ENCODE data around the gene VIM.
A peak's percentile ranks its signal among the peaks of the same experiment; 100 is the strongest.

Gene VIM

DNA sequence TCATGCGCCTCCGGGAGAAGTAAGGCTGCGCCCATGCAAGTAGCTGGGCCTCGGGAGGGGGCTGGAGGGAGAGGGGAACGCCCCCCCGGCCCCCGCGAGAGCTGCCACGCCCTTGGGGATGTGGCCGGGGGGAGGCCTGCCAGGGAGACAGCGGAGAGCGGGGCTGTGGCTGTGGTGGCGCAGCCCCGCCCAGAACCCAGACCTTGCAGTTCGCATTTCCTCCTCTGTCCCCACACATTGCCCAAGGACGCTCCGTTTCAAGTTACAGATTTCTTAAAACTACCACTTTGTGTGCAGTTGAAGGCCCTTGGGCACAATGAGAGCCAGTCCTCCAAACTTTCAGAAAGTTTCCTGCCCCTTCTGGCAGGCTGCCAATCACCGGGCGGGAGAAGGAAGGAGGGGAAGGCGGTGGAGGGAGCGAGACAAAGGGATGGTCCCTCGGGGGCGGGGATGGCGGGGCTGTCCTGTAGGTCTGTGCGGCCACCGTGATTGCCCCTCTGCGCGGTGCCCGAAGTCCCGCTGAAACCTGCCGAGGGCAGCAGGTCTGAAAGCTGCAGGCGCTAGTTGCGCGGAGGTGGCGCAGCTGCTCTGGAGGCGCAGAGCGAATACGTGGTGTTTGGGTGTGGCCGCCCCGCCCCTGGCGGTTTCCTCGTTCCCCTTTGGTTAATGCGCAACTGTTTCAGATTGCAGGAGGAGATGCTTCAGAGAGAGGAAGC is 2.1 kb downstream of the VIM start:
- Mint-ChIP-seq H3K4me3 (peak overlapping the region; percentile 91), H3K9me3 (no peaks in the 10 kb centered on the region), H3K27me3 (peaks cover 13% of the 10 kb centered on the region), H3K4me1 (peaks cover 66% of the 10 kb centered on the region), H3K27ac (peak overlapping the region; percentile 99), H3K36me3 (peaks cover 56% of the 10 kb centered on the region)
- DNase-seq, result peak; percentile 94
- CTCF ChIA-PET, result interaction anchor here (0.7 to 2.8 kb wide), 12 partner anchors 11 to 387 kb away, joined by 3 to 24 read pairs (median 4); partner anchors contain the start of gene TRDMT1

DNA sequence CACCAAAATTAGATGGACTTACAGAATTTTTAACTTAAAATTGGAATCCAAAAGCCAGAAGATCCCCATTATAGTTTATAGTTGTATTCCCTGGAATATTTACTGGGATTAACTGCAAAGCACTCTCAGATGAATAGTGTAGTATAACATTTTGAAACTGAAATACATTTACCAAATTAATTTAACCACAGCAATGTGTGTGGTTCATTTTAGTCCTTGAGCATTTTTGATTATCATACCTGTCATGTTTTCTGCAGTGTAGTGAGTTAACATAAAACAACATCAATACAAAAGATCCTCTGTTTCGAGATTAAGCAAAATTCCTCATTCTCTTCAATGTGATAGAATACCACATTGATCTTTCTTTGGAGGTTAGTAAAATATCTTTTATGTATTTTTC is 3.7 kb downstream of the VIM start:
- peak overlapping the region; percentile 91 for H3K4me3 Mint-ChIP-seq
- no peak for DNase-seq
- no peaks in the 10 kb centered on the region for H3K9me3 Mint-ChIP-seq
- H3K36me3 Mint-ChIP-seq, result peaks cover 69% of the 10 kb centered on the region
- H3K27me3 Mint-ChIP-seq, result peaks cover 13% of the 10 kb centered on the region
- peaks cover 66% of the 10 kb centered on the region for H3K4me1 Mint-ChIP-seq
- peak overlapping the region; percentile 99 for H3K27ac Mint-ChIP-seq
- CTCF ChIA-PET, result interaction anchor here (1.8 to 2.7 kb wide), 2 partner anchors 25 to 31 kb away, joined by 3 to 15 read pairs; partner anchors contain the start of gene TRDMT1

DNA sequence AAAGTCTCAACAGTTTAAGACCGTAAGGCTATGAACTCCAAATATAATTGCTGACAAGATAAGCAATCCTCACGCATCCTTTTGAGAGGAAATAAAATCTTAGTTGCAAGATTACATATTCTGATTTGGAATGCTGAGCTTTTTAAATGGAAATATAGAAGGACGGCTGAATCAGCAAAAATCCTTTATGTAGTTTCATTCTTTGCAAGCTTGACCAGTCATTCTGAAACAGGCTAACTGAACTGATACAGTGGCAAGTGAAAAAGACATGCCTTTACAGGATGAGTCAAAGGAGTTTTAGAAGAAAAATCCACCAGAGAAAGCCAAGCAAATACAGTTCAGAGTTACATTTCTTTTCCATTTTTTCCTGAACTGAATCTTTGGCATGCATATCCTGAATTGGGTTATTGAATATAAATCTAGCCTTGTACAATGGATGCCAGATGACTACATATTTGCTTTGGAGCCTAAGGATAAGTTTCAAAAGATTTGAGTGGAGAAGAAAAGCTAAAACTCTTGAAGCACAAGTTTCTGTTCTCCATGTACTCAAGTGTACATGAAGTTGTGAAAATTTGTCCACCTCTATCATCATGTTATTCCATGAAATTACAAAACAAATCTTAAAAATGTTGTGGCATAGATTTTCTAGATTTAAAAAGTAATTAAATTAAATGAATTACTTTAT is 4.4 kb downstream of the VIM start:
- Mint-ChIP-seq H3K27me3 (peaks cover 13% of the 10 kb centered on the region), H3K27ac (peak overlapping the region; percentile 99), H3K36me3 (peaks cover 72% of the 10 kb centered on the region), H3K4me3 (peak overlapping the region; percentile 91), H3K9me3 (no peaks in the 10 kb centered on the region), H3K4me1 (peaks cover 60% of the 10 kb centered on the region)
- no peak for DNase-seq
- CTCF ChIA-PET, result interaction anchor here (0.6 to 1.8 kb wide), 3 partner anchors 9 to 341 kb away, joined by 3 read pairs; no protein-coding TSS in a partner anchor

DNA sequence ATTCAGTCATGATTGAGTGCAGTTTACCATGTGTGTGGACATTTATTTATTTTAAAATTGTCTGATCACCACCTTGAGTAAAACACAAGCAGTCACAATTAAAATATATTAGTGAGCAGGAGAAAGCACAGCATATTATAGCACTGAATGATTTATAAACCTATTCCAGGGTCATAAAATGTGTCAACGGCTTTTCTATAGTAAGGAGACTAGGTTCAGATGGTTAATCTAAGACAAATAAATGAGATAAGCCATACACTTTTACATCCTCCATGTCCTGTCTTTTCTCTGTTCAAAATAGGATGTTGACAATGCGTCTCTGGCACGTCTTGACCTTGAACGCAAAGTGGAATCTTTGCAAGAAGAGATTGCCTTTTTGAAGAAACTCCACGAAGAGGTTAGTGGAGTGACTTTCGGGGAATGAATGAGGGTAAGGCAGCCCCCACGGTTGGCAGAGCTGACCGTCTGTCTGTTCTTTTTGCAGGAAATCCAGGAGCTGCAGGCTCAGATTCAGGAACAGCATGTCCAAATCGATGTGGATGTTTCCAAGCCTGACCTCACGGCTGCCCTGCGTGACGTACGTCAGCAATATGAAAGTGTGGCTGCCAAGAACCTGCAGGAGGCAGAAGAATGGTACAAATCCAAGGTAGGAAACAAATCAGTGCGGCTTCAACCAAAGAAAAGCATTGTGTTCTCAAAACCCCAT is 5.4 kb downstream of the VIM start:
- Mint-ChIP-seq H3K27me3 (peaks cover 13% of the 10 kb centered on the region), H3K36me3 (peaks cover 80% of the 10 kb centered on the region), H3K9me3 (no peaks in the 10 kb centered on the region), H3K4me3 (no peak overlapping the region), H3K27ac (peak overlapping the region; percentile 55), H3K4me1 (peaks cover 57% of the 10 kb centered on the region)
- CTCF ChIA-PET, result interaction anchor here (0.8 to 1.0 kb wide), 2 partner anchors 8 to 20 kb away, joined by 3 read pairs; no protein-coding TSS in a partner anchor
- DNase-seq, result no peak

DNA sequence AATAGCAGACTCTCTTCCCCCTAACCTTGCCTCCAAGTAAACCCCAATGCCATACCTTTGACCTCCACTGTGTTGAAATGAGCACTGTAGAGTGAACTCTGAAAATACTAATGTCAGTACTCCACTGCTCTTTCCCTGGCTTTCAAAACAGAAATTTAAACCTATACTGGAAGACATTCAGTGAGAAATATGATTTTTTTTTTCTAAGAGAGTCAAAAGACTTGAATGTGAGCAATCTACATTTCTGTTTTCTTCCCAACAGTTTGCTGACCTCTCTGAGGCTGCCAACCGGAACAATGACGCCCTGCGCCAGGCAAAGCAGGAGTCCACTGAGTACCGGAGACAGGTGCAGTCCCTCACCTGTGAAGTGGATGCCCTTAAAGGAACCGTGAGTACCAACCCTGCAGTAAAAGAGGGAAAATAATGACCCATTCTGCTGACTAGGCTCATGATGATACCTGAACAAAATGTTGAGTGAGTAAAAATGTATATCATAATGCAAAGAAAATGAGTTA is 6.4 kb downstream of the VIM start:
- Mint-ChIP-seq H3K36me3 (peaks cover 78% of the 10 kb centered on the region), H3K4me1 (peaks cover 57% of the 10 kb centered on the region), H3K9me3 (no peaks in the 10 kb centered on the region), H3K27me3 (peaks cover 7% of the 10 kb centered on the region), H3K27ac (peak overlapping the region; percentile 42), H3K4me3 (peak overlapping the region; percentile 5)
- DNase-seq, result no peak
- CTCF ChIA-PET, result no interaction called here

DNA sequence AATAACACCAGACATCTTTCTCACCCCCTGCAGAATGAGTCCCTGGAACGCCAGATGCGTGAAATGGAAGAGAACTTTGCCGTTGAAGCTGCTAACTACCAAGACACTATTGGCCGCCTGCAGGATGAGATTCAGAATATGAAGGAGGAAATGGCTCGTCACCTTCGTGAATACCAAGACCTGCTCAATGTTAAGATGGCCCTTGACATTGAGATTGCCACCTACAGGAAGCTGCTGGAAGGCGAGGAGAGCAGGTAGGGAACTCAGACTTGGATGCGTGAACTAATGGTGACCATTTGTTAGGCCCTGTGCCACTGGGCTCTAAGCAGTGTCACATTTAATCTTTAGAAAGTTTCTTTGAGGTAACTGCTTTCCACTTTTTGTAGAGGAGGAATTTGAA is 7.1 kb downstream of the VIM start:
- peak overlapping the region; percentile 42 for H3K27ac Mint-ChIP-seq
- H3K9me3 Mint-ChIP-seq, result no peaks in the 10 kb centered on the region
- no peak for DNase-seq
- H3K4me1 Mint-ChIP-seq, result peaks cover 57% of the 10 kb centered on the region
- CTCF ChIA-PET, result interaction anchor here (1.1 kb wide), 1 partner anchor 22 kb away, joined by 4 read pairs; no protein-coding TSS in a partner anchor
- H3K36me3 Mint-ChIP-seq, result peaks cover 73% of the 10 kb centered on the region
- peak overlapping the region; percentile 13 for H3K4me3 Mint-ChIP-seq
- peaks cover 3% of the 10 kb centered on the region for H3K27me3 Mint-ChIP-seq

DNA sequence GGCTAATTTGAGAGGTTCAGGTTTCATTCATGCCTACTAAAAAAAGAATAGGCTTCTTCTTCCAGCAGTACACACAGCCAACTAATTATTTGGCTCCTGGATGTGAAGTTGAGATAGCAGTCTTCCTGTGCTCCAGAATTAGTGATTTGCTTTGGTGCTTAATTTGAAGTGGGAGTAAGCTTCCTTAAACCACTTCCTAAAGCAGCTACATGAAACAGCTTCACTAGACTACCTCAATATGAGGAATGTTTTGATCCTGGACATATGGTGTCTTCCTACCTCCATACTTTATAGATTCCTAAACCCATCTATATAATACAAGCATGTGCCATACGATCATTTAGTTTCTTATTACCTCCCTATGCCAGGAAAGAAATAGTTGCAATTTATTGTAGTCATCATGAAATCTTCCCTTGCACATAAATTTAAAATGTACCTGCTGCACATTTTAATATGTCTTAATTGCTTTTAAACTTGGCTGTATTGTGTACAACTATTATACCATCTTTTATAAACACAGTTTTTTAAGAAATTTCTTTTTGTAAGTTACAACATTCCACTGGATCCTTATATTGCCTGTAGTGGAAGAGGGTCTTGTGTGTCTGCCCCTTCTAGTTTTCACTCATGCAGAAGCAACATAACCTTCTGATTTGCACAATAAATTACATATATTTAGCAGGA is 8.6 kb downstream of the VIM start:
- H3K4me1 Mint-ChIP-seq, result peaks cover 48% of the 10 kb centered on the region
- H3K27ac Mint-ChIP-seq, result no peak overlapping the region
- no peaks in the 10 kb centered on the region for H3K9me3 Mint-ChIP-seq
- CTCF ChIA-PET, result no interaction called here
- no peak for DNase-seq
- H3K4me3 Mint-ChIP-seq, result no peak overlapping the region
- peaks cover 58% of the 10 kb centered on the region for H3K36me3 Mint-ChIP-seq
- H3K27me3 Mint-ChIP-seq, result no peaks in the 10 kb centered on the region

DNA sequence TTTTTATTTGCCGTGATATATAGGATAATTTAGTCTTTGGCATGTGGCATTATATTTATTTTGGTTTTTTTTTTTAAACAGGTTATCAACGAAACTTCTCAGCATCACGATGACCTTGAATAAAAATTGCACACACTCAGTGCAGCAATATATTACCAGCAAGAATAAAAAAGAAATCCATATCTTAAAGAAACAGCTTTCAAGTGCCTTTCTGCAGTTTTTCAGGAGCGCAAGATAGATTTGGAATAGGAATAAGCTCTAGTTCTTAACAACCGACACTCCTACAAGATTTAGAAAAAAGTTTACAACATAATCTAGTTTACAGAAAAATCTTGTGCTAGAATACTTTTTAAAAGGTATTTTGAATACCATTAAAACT is 9.1 kb downstream of the VIM start:
- peaks cover 53% of the 10 kb centered on the region for H3K36me3 Mint-ChIP-seq
- DNase-seq, result no peak
- no peak overlapping the region for H3K4me3 Mint-ChIP-seq
- H3K4me1 Mint-ChIP-seq, result peaks cover 48% of the 10 kb centered on the region
- no peaks in the 10 kb centered on the region for H3K9me3 Mint-ChIP-seq
- no peaks in the 10 kb centered on the region for H3K27me3 Mint-ChIP-seq
- H3K27ac Mint-ChIP-seq, result no peak overlapping the region
- CTCF ChIA-PET, result no interaction called here

DNA sequence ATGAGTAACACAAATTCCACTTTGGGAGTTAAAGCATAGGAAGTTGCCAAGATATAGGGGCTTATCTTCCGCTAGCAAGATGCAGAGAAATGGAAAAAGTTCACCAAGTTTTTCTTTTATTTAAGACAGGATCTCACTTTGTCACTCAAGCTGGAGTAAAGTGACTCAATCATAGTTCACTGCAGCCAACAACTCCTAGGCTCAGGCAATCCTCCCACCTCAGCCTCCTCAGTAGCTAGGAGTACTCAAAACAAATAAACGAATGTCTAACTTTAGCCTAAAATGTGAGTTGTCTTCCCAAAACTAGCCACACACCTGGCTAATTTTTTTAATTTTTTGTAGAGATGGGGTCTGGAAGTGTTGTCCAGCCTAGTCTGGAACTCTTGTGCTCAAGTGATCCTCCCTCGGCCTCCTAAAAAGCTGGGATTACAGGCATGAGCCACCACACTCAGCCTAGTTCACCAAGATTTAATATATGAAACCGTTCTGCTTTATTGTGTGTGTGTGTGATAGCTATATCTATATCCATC is 9.9 kb downstream of the VIM start:
- peaks cover 41% of the 10 kb centered on the region for H3K4me1 Mint-ChIP-seq
- H3K27ac Mint-ChIP-seq, result no peak overlapping the region
- H3K4me3 Mint-ChIP-seq, result no peak overlapping the region
- H3K36me3 Mint-ChIP-seq, result peaks cover 47% of the 10 kb centered on the region
- no peak for DNase-seq
- no peaks in the 10 kb centered on the region for H3K9me3 Mint-ChIP-seq
- CTCF ChIA-PET, result no interaction called here
- H3K27me3 Mint-ChIP-seq, result no peaks in the 10 kb centered on the region

DNA sequence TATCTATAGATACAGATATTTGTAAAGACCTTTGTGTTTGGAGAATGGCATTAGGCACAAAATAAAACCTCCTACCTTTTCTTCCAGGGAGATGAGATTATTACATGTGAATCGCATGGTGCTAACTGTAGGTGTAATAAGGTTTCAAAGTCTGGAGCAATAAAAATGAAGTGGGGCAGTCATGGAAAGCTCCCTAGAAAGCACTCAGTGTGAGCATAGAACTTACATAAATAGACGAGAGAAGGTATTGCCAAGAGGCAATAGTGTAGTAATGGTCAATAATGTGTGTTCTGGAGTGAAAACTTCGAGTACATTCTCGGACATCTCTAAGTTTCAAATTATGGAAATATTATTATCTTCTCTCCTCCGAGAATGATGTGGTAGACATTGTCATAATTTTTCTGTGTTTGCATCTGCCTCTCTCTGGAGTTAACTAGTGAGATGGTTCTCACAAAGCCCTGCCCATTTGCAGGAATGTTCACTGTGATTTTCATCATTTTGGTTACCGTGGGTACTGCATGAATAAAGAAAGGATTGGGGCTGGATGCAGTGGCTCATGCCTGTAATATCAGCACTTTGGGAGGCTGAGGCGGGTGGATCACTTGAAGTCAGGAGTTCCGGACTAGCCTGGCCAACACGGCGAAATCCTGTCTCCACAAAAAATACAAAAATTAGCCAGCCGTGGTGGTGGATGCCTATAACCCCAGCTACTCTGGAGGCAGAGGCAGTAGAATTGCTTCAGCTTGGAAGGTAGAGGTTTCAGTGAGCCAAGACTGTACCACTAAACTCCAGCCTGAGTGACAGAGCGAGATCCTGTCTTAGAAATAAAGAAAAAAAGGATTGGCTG is 10.6 kb downstream of the VIM start:
- CTCF ChIA-PET, result no interaction called here
- no peaks in the 10 kb centered on the region for H3K9me3 Mint-ChIP-seq
- no peak for DNase-seq
- no peaks in the 10 kb centered on the region for H3K27me3 Mint-ChIP-seq
- peaks cover 44% of the 10 kb centered on the region for H3K36me3 Mint-ChIP-seq
- H3K4me3 Mint-ChIP-seq, result no peak overlapping the region
- peaks cover 34% of the 10 kb centered on the region for H3K4me1 Mint-ChIP-seq
- no peak overlapping the region for H3K27ac Mint-ChIP-seq

DNA sequence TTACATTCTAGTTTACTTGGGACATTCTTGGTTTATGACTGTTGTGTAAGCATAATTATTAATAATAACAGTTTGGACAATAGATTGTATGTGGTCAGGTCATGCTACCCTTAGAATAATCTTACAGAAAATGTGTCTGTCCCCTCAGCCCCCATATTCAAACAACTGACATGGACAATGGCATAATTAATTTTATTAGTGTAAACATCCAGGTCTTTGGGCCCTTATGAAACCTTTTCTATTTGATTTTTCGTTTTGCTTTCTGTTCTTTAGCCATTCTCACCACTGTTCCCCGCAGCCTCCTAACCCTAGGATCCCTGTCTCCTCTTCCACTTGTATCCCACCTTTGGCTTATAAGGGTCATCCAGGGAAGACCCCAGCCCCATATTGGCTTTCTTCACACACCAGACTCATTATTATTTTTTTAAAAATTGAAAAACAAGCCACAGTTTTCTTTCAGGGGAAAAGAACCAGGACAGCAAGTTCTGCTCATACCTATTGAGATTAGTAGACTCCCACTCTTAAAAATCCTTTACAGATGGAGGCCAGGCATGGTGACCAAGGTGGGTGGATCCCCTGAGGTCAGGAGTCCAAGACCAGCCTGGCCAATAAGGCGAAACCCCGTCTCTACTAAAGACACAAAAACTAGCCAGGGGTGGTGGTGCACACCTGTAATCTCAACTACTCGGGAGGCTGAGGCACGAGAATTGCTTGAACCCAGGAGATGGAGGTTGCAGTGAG is 11.5 kb downstream of the VIM start:
- Mint-ChIP-seq H3K27ac (no peak overlapping the region), H3K9me3 (no peaks in the 10 kb centered on the region), H3K4me1 (peaks cover 26% of the 10 kb centered on the region), H3K4me3 (no peak overlapping the region), H3K36me3 (peaks cover 35% of the 10 kb centered on the region), H3K27me3 (no peaks in the 10 kb centered on the region)
- DNase-seq, result no peak
- CTCF ChIA-PET, result no interaction called here

DNA sequence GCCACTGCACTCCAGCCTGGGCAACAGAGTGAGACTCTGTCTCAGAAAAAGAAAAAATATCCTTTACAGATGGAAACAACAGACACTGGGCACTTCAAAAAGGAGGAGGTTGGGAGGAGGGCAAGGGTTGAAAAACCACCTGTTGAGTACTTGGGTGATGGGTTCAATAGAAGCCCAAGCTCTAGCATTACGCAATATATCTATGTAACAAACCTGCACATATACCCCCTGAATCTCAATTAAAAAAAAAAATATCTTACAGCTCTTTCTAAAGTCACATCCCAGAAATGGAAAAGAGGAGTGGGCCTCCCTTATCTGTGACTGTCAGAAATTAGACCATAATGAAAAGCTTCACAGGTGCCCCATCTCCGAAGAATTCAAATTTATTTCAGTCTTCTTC is 12.1 kb downstream of the VIM start:
- H3K9me3 Mint-ChIP-seq, result no peaks in the 10 kb centered on the region
- peaks cover 29% of the 10 kb centered on the region for H3K36me3 Mint-ChIP-seq
- DNase-seq, result no peak
- H3K4me1 Mint-ChIP-seq, result peaks cover 20% of the 10 kb centered on the region
- H3K27me3 Mint-ChIP-seq, result no peaks in the 10 kb centered on the region
- H3K4me3 Mint-ChIP-seq, result no peak overlapping the region
- H3K27ac Mint-ChIP-seq, result no peak overlapping the region
- CTCF ChIA-PET, result no interaction called here
